HG03064 (cell line): ENCODE measurements around the gene TSPAN17.

Source experiments
- ATAC-seq: cut with Tn5 transposase; IDR thresholded peaks from one replicate; pipeline ENCODE4 v1.9.1; 2021; ENCODE audit warnings: low read depth; ENCODE audit not compliant: unreplicated experiment

Gene TSPAN17

DNA sequence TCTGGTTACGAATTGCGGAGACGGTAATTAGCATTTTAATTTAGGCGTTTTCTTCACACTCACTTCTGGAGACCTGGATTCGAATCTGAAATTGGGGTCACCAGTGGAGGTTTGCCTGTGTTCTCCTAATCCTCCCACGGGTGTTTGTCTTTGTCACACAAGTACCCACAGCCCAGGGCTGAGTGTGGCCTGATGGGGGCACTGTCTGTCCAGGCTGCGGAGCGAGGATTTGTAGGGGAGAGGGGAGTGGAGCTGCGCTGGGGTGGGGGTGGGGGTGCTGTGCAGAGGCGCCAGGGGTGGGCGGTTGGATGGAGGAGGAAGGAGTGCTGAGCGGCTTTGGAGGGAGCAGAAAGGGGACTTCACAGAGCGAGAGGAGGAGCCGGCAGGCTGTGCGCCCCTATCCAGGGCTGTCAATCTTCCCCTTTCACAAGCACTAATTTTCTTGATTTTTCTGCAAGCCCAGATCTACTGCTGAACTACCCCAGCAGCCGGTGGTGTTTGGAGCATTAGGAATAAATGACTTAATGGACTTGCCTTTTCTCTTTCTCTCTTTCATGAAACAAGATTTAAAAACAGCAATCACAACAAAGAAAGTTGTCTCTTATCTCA lies 53.1 kb downstream of the TSPAN17 start:
- ATAC-seq: no peak

GRCh38 chr5:176702671-176703641 lies 55.7 kb downstream of the TSPAN17 start:
- no peak for ATAC-seq

GRCh38 chr5:176703857-176704256 lies 56.6 kb downstream of the TSPAN17 start:
- no peak for ATAC-seq

DNA sequence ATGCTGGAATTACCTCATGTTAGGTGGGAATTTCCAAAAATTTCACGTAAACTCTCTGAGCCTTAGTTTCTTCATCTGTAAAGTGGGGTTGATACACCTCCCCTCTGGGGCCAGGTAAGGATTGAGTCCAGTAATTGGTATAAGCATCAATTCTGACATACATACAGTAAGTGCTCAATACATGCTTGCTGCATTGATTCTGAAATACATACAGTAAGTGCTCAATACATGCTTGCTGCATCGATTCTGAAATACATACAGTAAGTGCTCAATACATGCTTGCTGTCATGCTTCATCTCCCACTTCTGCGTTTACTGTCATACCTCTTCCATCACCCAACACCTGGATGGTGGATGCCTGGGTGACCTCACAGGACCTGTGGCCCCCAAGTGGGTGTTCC lies 57.1 kb downstream of the TSPAN17 start:
- ATAC-seq: no peak

- no peak for ATAC-seq
Measured at GRCh38 chr5:176704817-176705216, 57.5 kb downstream of the TSPAN17 start.
